Stimulated activated naive CD4-positive, alpha-beta T cell (primary cell): ENCODE results near the gene HLA-F.
A peak's percentile ranks its signal among the peaks of the same experiment; 100 is the strongest.

Experiments
- DNase-seq, 6 experiments: peaks; one replicate each; lab custom pipeline; 2025; lab: John Stamatoyannopoulos, UW

The HLA-F gene

DNA sequence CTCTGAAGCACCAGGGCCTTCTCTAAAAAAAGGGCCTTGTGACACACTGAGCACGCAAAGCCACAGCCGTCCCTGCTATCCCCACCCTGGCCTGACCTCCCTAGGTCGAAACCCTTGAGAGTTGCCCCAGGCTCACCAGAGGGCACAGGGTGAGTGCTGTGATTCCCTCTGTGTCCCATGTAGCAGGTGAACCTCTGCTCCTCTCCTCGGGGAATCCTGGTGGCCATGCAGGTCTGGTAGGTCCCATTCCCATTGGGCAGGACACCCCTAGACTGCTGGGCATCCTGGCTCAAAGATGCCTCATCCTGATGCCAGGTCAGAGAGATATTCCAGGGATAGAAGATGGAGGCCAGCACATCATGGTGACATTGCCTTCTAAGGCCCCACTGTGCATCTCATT is 20.9 kb downstream of the HLA-F start:
- DNase-seq: no peak

DNA sequence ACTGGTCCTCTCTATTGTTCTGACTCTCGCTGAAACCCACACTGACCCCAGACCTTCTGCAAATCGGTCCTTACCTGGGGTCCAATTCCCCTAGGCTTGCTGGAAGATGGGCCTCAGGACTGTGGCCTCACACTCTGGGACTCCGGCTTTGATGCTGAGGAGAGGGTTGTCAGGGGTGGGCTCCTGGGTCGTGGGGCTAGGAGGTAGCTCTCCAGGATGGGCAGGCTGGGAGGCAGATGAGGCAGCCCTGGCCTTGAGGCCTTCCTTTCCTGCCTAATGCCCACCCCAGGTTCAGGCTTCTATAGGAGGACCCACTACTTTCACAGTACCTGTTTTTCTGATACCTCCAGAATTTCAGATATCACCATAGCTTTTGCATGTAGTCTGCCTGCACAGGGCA is 21.4 kb downstream of the HLA-F start:
- DNase-seq: no peak

DNA sequence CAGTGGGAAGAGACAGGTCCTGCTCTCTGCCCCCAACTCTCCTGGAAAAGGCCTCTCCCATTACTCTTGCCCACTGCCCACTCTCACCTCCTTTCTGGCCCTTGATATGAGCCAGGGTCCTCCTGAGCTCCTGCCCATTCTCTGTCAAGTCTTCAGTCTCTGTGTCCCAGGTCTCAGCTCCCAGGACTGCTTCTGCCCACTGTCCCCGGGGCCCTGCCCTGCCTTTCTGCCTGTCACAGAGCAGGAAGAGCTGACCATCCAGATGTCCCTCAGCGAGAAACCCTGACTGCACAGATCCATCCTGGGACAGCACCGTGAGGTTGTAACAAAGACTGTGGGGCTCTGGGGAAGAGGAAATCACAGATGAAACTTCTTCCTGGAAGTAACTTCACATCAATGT is 22.2 kb downstream of the HLA-F start:
- no peak for DNase-seq

- no peak for DNase-seq
These were observed 22.7 kb downstream of the HLA-F start for GRCh38 chr6:29745855-29746449.

GRCh38 chr6:29746846-29747687 is 23.8 kb downstream of the HLA-F start:
- DNase-seq: no peak

DNA sequence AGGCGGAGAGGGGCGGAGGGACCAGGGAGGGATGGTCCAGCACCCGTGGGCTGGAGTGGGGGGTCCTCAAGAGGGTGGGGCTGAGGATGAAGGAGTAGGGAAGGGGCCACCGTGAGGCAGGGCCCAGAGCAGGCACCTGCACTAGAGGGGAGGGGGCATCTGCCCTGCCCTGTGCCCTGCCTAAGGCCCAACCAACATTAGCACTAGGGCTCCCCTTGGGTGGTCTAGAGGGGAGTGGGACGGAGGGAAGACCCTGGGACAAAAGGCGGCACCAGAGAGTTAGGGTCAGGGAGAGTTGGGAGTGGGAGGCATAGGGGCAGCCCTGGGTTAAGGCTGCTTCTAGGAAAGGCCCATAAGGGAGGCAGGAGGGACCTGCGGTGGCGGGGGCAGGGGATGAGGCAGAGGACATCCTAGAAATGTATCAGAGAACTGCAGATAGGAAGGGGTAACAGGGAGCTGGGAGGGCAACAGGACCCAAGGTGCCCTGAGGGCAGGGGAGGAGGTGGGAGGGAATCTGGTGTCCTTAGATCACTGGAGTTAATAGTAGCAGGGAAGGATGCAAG is 24.5 kb downstream of the HLA-F start:
- no peak for DNase-seq

DNA sequence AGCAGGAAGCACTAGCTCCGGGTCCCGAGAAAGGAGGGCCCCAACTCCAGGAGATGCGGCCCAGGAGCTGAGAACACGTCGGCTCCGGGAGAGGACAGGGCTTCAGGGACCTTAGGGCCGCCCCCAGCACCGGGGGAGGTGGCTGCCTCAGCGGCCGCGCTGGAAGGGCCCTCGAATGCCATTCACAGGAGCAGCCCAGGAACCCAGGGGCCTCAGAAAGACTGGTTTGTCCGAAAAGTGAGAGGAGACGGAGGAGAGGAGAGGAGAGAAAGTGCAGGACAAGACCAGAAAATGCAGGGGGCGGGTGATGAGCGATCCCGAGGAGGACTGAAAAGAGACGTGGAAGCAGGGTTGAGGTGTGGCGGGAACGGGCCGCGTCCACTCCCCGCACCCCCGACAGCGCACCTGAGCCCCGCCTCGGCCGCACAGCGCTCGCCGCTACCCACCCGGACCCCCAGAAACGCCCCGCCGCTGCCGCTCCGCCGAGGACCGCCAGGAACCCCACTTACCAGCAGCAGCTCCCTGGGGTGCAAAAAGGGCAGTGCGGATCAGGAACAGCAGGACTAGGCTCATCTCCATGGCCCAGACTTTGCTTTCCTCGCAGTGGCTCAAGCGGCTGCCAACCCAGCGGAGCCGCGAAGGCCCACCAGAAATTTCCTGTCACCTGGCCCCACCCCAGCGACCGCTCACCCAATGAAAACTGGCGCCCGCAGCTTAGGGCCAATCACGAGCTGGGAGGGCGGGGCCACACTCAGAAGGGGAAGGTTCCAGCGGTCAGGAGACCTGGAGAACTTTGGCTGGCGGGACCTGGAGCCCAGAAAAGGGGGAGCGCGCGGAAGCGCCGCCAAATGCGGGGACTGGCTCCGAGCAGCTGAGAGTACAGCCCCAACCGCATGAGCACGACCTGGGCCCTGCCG is 25.4 kb downstream of the HLA-F start:
- peak; percentile 64 to 84 (median 77) for DNase-seq

DNA sequence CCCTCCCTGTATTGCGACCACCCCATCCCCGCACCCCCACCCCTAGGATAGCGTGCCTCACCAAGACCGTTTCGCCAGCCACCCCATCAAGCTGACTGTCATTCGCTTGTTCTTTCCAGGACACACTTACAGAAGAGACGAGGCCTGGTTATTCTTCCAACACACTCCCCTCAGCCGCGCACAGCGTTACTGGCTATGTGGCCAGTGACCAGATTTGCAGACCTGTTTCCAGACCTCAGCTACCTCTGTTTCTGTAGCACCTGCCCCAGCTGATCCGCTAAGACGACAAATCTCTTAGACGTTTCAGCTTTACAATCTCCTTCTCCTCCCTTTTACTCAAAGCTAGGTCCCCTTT is 26.1 kb downstream of the HLA-F start:
- peak in 1 of 6 experiments; percentile 24 for DNase-seq

DNA sequence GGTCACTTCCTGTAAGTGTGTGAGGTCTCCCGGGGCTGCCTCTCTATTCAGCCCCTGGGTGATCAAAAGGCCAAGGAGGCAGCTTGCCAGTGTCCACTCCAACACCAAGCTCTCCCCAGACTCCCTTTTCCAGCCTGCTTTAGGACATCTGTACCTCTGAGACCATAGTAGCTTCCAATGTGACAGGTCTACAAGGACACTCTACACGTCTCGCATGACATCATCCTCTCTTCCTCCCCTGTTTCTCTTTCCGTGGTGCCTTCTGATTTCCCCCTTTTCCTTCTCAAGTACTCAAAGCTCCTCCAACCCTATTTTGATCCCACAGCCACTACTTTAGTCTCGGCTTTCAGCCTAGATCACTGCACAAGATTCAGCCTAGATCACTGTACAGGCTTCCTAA is 26.4 kb downstream of the HLA-F start:
- no peak for DNase-seq

DNA sequence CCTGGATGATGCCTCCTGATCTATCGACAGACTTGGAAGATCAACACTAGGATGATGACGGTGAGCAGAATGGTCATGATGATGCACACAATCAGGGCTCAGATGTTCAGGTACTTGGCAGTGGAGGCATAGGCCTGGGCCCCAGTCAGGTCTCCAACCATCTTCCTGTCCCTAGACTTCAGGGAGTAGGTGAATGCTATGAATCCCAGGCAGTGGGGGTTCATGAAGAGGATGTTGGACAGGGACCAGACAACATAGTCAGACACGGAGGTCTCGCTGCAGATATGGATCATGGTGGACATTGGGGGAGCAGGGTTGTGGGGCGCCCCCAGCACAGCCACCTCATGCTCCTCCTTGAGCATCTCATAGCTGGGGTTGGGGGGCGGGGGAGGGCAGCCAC is 27.5 kb downstream of the HLA-F start:
- DNase-seq: no peak

DNA sequence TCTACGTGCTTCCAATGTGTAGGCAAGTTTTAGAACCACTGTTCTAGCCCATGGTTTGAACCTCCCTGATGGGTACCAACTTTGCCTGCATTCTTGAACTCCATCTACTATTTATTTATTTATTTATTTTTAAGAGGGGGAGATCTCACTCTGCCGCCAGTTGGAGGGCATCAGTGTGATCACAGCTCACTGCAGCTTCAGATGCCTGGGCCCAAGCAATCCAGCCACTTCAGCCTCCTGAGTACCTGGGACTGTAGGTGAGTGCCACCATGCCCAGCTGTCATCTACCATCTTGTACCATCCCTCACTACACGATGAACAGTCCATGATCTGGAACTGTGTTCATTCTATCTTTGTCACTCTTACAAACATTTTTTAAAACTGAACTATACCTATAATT is 28.2 kb downstream of the HLA-F start:
- no peak for DNase-seq

DNA sequence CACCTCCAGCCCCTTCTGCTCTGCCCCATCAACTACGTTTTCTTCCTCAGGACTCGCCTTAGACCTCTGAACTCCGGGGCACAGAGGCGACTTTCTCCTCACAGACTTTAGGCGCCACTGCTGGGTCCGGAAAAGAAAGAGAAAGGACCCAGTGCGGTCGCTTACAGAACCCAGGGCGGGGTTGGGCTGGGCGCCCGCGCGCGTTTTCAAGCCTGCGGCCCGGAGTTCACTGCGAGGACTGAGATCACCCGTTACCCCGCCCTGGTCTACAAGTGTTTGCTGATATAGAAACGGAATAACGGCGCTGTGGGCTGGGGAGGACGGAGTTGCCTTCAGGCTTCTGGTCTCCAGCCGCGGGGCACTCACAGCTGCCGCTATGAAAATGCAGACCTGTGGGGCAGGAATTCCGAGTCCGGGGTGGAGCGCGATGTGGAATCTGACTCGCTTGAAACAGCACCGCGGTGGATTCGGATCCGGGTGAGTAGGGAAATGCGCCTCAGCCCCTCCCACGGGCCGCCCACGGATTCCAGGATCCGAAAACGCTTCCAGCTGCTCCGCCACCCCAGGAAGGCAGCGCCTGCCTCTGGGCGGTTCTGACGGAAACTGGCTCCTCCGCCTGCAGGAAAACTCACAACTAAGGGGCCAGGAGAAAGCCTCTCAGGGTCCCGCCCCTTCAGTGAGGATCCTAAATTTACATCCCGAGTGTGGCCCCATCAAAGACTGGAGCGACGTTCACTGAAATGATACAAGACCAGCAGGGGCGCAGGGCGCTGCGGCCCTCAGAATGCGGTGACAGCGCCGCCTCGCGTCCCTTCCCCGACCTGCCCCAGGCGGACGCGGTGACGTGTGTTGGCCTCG is 29.4 kb downstream of the HLA-F start:
- DNase-seq: peak; percentile 52 to 81 (median 76)

GRCh38 chr6:29753309-29753644 is 30.0 kb downstream of the HLA-F start:
- DNase-seq: no peak

- no peak for DNase-seq
These were observed 32.1 kb downstream of the HLA-F start for GRCh38 chr6:29755295-29755871.

GRCh38 chr6:29757282-29757681 is 34.0 kb downstream of the HLA-F start:
- no peak for DNase-seq

DNA sequence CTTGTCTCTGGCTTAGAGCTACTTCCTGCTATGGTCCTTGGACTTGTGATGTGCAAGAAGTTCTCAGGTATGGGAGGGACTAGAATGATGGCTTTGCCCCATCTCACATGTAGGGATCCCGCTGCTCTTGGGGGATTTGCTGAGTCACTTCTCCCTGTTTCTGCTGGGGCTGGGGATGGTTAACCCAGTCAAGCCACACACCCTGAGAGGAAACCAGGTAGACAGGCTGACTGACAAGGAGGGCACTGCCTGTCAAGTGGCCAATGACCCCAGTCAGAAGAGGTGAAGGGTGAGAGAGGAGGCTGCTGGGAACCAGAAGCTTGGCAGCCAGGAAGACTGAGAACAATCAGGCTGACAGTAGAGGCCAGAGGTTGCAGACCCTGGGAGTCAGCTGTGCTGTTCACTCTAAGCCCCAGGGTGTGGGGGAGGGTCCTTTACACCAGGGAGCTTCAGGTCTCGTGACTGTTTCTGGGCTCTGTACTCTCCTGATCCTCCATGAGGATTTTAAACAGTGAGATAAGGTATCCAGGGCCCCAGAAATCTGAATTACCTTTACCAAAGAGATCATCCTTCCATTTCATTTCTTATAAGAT is 34.6 kb downstream of the HLA-F start:
- no peak for DNase-seq

DNA sequence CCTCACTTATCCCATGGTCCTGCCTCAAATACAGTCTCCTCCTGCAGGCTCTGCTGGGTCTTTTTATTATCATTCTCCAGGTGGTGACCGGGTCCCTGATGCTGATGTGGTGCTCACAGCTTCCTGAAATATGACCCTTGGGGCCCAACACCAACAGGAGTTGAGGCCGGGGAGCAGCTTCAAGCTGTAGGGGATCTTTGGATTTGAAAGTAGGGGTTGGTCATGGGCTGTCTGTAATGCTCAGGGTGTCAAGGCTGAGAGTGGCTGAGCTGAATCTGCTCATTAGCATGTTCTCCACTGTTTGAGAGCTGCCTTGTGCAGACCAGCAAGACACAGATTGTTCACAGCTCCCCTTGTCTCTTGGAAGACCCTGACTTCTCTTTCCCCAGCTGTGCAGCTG is 35.5 kb downstream of the HLA-F start:
- no peak for DNase-seq

GRCh38 chr6:29759457-29759856 is 36.2 kb downstream of the HLA-F start:
- DNase-seq: no peak

- no peak for DNase-seq
These were observed 37.1 kb downstream of the HLA-F start for GRCh38 chr6:29760328-29760727.

- DNase-seq: no peak
These were observed 38.8 kb downstream of the HLA-F start for GRCh38 chr6:29762051-29762450.

DNA sequence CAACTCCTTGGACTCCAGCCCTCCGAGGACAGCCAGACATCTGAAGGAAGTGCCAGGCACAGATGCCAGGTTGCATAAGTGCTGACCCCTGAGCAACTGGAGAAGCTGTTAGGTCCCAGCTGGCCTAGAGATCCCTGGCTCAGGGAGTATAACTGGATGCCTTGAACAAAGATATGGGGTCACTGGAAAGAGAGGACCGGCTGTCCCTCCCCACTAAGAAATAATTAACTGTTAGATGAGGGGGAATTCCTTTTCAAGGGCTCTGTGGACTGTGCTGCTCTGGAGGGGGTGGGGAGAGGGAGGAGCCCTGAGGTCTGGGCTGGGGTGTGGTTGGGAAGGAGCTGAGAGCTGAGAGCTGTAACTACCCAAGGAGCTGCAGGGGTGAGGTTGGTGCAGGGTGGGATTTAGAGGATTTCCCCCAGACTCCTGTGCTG is 39.6 kb downstream of the HLA-F start:
- DNase-seq: no peak
